Measurements from ENCODE around the gene MYO7A. TPM values are rescaled to one million over a fixed set of nuclear protein-coding genes. Genes with fewer than 3 reads are reported as not detected.
A peak's percentile ranks its signal among the peaks of the same experiment; 100 is the strongest.

The MYO7A gene
- total and polyA plus RNA-seq, 2 experiments from 2014 or later: not detected

- TF ChIP-seq EZH2 (IDR thresholded peaks at IDR 0.05; ENCODE audit: insufficient read depth, poor library complexity, severe bottlenecking) (no peak), EZH2phosphoT487 (IDR thresholded peaks at IDR 0.05; ENCODE audit: insufficient read depth, low read depth) (no peak)
- H3K4me2 ChIP-seq (ENCODE audit: unreplicated experiment): no peak overlapping the region
- H3K27ac ChIP-seq: no peak overlapping the region
- H3K36me3 ChIP-seq (ENCODE audit: low read depth): no peaks in the 10 kb centered on the region
- no peak for DNase-seq
- in situ Hi-C loops (cut with MboI): no loop called here
- H3K4me3 ChIP-seq: no peak overlapping the region
- H3K4me1 ChIP-seq (ENCODE audit: insufficient read depth): peaks cover 3% of the 10 kb centered on the region
- no peak overlapping the region for H2AFZ ChIP-seq
- no peaks in the 10 kb centered on the region for H3K9me3 ChIP-seq (ENCODE audit: low read depth)
- WGBS, 2 experiments (ENCODE audit: low coverage in 1 of 2, low lambda C conversion rate in 2 of 2, missing lambda C conversion rate in 2 of 2): 82 to 85% methylated on average over 7 of the region's 7 CpGs
- H3F3A ChIP-seq (ENCODE audit: insufficient read depth): 0 out of 2 replicates have a peak, but pooled peaks cover 5% of the 10 kb centered on the region
- peaks cover 5% of the 10 kb centered on the region; the same call in 1 of the 2 replicates for H3K27me3 ChIP-seq (replicated peaks; ENCODE audit: insufficient read depth)
- H4K20me1 ChIP-seq (ENCODE audit: insufficient read depth): no peaks in the 10 kb centered on the region
- no peaks in the 10 kb centered on the region for H3K79me2 ChIP-seq (ENCODE audit: insufficient read depth)
- H3K9me2 ChIP-seq (ENCODE audit: insufficient read depth): no peaks in the 10 kb centered on the region
- no peak overlapping the region for H3K9ac ChIP-seq
Measured at GRCh38 chr11:77144857-77145428, 16.9 kb downstream of the MYO7A start.

GRCh38 chr11:77146261-77147035, 18.4 kb downstream of the MYO7A start:
- H3K36me3 ChIP-seq (ENCODE audit: low read depth): no peaks in the 10 kb centered on the region
- H3K9me2 ChIP-seq (ENCODE audit: insufficient read depth): no peaks in the 10 kb centered on the region
- no peaks in the 10 kb centered on the region for H3K9me3 ChIP-seq (ENCODE audit: low read depth)
- no peak overlapping the region for H3K9ac ChIP-seq
- no peak for DNase-seq
- no peak overlapping the region for H2AFZ ChIP-seq
- no peaks in the 10 kb centered on the region for H3K79me2 ChIP-seq (ENCODE audit: insufficient read depth)
- no peaks in the 10 kb centered on the region for H3K4me1 ChIP-seq (ENCODE audit: insufficient read depth)
- TF ChIP-seq EZH2phosphoT487 (IDR thresholded peaks at IDR 0.05; ENCODE audit: insufficient read depth, low read depth): no peak
- TF ChIP-seq EZH2 (IDR thresholded peaks at IDR 0.05; ENCODE audit: insufficient read depth, poor library complexity, severe bottlenecking): no peak
- no peak overlapping the region for H3K4me2 ChIP-seq (ENCODE audit: unreplicated experiment)
- WGBS, 2 experiments (ENCODE audit: low coverage in 1 of 2, low lambda C conversion rate in 2 of 2, missing lambda C conversion rate in 2 of 2): 77 to 85% methylated on average over 10 of the region's 10 CpGs
- in situ Hi-C loops (cut with MboI): no loop called here
- peaks cover 5% of the 10 kb centered on the region; the same call in 1 of the 2 replicates for H3K27me3 ChIP-seq (replicated peaks; ENCODE audit: insufficient read depth)
- H4K20me1 ChIP-seq (ENCODE audit: insufficient read depth): no peaks in the 10 kb centered on the region
- H3F3A ChIP-seq (ENCODE audit: insufficient read depth): no peaks in the 10 kb centered on the region
- no peak overlapping the region for H3K4me3 ChIP-seq
- no peak overlapping the region for H3K27ac ChIP-seq

GRCh38 chr11:77147036-77147315, 18.9 kb downstream of the MYO7A start:
- TF ChIP-seq EZH2phosphoT487 (IDR thresholded peaks at IDR 0.05; ENCODE audit: insufficient read depth, low read depth) (no peak), EZH2 (IDR thresholded peaks at IDR 0.05; ENCODE audit: insufficient read depth, poor library complexity, severe bottlenecking) (no peak)

GRCh38 chr11:77147668-77148321, 19.7 kb downstream of the MYO7A start:
- Histone ChIP-seq H3F3A (ENCODE audit: insufficient read depth) (no peaks in the 10 kb centered on the region), H3K27me3 (replicated peaks; ENCODE audit: insufficient read depth) (peaks cover 5% of the 10 kb centered on the region; the same call in 1 of the 2 replicates), H2AFZ (peak overlapping the region; percentile 84), H3K9me2 (ENCODE audit: insufficient read depth) (no peaks in the 10 kb centered on the region), H3K9me3 (ENCODE audit: low read depth) (no peaks in the 10 kb centered on the region), H3K9ac (peak overlapping the region; percentile 49), H3K79me2 (ENCODE audit: insufficient read depth) (no peaks in the 10 kb centered on the region), H3K4me1 (ENCODE audit: insufficient read depth) (no peaks in the 10 kb centered on the region), H4K20me1 (ENCODE audit: insufficient read depth) (no peaks in the 10 kb centered on the region), H3K27ac (no peak overlapping the region), H3K36me3 (ENCODE audit: low read depth) (no peaks in the 10 kb centered on the region), H3K4me3 (peak overlapping the region; percentile 62), H3K4me2 (ENCODE audit: unreplicated experiment) (peak overlapping the region; percentile 43)
- peak; percentile 53 for DNase-seq
- WGBS, 2 experiments (ENCODE audit: low coverage in 1 of 2, low lambda C conversion rate in 2 of 2, missing lambda C conversion rate in 2 of 2): 8 to 16% methylated on average over 32 to 45 of the region's 47 CpGs
- in situ Hi-C loops (cut with MboI): no loop called here
- TF ChIP-seq EZH2phosphoT487 (IDR thresholded peaks at IDR 0.05; ENCODE audit: insufficient read depth, low read depth) (no peak), EZH2 (IDR thresholded peaks at IDR 0.05; ENCODE audit: insufficient read depth, poor library complexity, severe bottlenecking) (no peak)

More at GRCh38 chr11:77147036-77147315, 18.9 kb downstream of the MYO7A start:
- in situ Hi-C loops (cut with MboI): no loop called here
- Histone ChIP-seq H3K9ac (no peak overlapping the region), H3K27ac (no peak overlapping the region), H2AFZ (no peak overlapping the region), H4K20me1 (ENCODE audit: insufficient read depth) (no peaks in the 10 kb centered on the region), H3K9me2 (ENCODE audit: insufficient read depth) (no peaks in the 10 kb centered on the region), H3K36me3 (ENCODE audit: low read depth) (no peaks in the 10 kb centered on the region), H3K4me1 (ENCODE audit: insufficient read depth) (no peaks in the 10 kb centered on the region), H3K27me3 (replicated peaks; ENCODE audit: insufficient read depth) (peaks cover 5% of the 10 kb centered on the region; the same call in 1 of the 2 replicates), H3K4me3 (no peak overlapping the region), H3K4me2 (ENCODE audit: unreplicated experiment) (no peak overlapping the region), H3F3A (ENCODE audit: insufficient read depth) (no peaks in the 10 kb centered on the region), H3K9me3 (ENCODE audit: low read depth) (no peaks in the 10 kb centered on the region), H3K79me2 (ENCODE audit: insufficient read depth) (no peaks in the 10 kb centered on the region)
- DNase-seq: no peak
- WGBS, 2 experiments (ENCODE audit: low coverage in 1 of 2, low lambda C conversion rate in 2 of 2, missing lambda C conversion rate in 2 of 2): 84 to 100% methylated on average over 1 of the region's 1 CpG
